ENCODE results near the gene HCRTR1. TPM values are rescaled to one million over a fixed set of nuclear protein-coding genes. Genes with fewer than 3 reads are reported as not detected.

HCRTR1 gene
- total and polyA plus RNA-seq, 10 of the 15 experiments (the other 5 are each of a cell fraction or from before 2014, with no cell fraction given), result not detected

DNA sequence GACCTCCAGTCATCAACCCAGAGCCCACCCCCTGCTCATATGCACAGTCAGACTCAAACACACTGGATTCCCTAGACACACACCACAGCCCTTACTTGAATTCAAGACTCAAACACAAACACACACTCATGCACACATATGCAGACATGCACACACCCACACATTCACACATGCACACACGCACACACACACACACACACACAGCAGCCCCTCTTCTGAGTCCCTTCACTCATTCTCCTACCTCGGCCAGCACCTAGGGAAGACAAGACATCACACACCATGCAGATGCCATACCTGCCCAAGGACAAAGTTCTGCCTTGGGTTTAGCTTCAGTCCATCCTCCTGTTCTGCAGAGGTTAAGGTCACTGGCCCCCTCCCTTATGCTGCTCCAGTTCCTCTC is 1.6 kb upstream of the HCRTR1 start (continued):
- TF ChIP-seq, protein P1, sequence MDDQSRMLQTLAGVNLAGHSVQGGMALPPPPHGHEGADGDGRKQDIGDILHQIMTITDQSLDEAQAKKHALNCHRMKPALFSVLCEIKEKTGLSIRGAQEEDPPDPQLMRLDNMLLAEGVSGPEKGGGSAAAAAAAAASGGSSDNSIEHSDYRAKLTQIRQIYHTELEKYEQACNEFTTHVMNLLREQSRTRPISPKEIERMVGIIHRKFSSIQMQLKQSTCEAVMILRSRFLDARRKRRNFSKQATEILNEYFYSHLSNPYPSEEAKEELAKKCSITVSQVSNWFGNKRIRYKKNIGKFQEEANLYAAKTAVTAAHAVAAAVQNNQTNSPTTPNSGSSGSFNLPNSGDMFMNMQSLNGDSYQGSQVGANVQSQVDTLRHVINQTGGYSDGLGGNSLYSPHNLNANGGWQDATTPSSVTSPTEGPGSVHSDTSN (IDR thresholded peaks at IDR 0.05; ENCODE audit: insufficient replicate concordance, low read depth, low read length), result no peak
- TF ChIP-seq, protein P2, sequence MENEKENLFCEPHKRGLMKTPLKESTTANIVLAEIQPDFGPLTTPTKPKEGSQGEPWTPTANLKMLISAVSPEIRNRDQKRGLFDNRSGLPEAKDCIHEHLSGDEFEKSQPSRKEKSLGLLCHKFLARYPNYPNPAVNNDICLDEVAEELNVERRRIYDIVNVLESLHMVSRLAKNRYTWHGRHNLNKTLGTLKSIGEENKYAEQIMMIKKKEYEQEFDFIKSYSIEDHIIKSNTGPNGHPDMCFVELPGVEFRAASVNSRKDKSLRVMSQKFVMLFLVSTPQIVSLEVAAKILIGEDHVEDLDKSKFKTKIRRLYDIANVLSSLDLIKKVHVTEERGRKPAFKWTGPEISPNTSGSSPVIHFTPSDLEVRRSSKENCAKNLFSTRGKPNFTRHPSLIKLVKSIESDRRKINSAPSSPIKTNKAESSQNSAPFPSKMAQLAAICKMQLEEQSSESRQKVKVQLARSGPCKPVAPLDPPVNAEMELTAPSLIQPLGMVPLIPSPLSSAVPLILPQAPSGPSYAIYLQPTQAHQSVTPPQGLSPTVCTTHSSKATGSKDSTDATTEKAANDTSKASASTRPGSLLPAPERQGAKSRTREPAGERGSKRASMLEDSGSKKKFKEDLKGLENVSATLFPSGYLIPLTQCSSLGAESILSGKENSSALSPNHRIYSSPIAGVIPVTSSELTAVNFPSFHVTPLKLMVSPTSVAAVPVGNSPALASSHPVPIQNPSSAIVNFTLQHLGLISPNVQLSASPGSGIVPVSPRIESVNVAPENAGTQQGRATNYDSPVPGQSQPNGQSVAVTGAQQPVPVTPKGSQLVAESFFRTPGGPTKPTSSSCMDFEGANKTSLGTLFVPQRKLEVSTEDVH (IDR thresholded peaks at IDR 0.05; ENCODE audit: low read depth, partially characterized antibody), result no peak
- TF ChIP-seq, protein P3, sequence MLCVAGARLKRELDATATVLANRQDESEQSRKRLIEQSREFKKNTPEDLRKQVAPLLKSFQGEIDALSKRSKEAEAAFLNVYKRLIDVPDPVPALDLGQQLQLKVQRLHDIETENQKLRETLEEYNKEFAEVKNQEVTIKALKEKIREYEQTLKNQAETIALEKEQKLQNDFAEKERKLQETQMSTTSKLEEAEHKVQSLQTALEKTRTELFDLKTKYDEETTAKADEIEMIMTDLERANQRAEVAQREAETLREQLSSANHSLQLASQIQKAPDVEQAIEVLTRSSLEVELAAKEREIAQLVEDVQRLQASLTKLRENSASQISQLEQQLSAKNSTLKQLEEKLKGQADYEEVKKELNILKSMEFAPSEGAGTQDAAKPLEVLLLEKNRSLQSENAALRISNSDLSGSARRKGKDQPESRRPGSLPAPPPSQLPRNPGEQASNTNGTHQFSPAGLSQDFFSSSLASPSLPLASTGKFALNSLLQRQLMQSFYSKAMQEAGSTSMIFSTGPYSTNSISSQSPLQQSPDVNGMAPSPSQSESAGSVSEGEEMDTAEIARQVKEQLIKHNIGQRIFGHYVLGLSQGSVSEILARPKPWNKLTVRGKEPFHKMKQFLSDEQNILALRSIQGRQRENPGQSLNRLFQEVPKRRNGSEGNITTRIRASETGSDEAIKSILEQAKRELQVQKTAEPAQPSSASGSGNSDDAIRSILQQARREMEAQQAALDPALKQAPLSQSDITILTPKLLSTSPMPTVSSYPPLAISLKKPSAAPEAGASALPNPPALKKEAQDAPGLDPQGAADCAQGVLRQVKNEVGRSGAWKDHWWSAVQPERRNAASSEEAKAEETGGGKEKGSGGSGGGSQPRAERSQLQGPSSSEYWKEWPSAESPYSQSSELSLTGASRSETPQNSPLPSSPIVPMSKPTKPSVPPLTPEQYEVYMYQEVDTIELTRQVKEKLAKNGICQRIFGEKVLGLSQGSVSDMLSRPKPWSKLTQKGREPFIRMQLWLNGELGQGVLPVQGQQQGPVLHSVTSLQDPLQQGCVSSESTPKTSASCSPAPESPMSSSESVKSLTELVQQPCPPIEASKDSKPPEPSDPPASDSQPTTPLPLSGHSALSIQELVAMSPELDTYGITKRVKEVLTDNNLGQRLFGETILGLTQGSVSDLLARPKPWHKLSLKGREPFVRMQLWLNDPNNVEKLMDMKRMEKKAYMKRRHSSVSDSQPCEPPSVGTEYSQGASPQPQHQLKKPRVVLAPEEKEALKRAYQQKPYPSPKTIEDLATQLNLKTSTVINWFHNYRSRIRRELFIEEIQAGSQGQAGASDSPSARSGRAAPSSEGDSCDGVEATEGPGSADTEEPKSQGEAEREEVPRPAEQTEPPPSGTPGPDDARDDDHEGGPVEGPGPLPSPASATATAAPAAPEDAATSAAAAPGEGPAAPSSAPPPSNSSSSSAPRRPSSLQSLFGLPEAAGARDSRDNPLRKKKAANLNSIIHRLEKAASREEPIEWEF (IDR thresholded peaks at IDR 0.05; ENCODE audit: insufficient replicate concordance, low read depth, low read length), result no peak
- TF ChIP-seq NFXL1 (IDR thresholded peaks at IDR 0.05; ENCODE audit: borderline replicate concordance), result no peak
- TF ChIP-seq, protein P4, sequence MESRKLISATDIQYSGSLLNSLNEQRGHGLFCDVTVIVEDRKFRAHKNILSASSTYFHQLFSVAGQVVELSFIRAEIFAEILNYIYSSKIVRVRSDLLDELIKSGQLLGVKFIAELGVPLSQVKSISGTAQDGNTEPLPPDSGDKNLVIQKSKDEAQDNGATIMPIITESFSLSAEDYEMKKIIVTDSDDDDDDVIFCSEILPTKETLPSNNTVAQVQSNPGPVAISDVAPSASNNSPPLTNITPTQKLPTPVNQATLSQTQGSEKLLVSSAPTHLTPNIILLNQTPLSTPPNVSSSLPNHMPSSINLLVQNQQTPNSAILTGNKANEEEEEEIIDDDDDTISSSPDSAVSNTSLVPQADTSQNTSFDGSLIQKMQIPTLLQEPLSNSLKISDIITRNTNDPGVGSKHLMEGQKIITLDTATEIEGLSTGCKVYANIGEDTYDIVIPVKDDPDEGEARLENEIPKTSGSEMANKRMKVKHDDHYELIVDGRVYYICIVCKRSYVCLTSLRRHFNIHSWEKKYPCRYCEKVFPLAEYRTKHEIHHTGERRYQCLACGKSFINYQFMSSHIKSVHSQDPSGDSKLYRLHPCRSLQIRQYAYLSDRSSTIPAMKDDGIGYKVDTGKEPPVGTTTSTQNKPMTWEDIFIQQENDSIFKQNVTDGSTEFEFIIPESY (IDR thresholded peaks at IDR 0.05), result no peak
- TF ChIP-seq SMAD5 (IDR thresholded peaks at IDR 0.05; ENCODE audit: low read depth), result no peak
- no peak for TF ChIP-seq TARDBP (IDR thresholded peaks at IDR 0.05; ENCODE audit: borderline replicate concordance)
- TF ChIP-seq CHD2 (IDR thresholded peaks at IDR 0.05; ENCODE audit: borderline replicate concordance, low read depth, low read length), result no peak
- TF ChIP-seq BACH1 (IDR thresholded peaks at IDR 0.05; ENCODE audit: borderline replicate concordance), result no peak
